HG03354 (cell line): ENCODE results near the gene LOXL1.
A peak's percentile ranks its signal among the peaks of the same experiment; 100 is the strongest.
"Not testable (repeated sequence)": the region's sequence is repeated elsewhere in the genome, so short reads cannot be mapped to it uniquely, and the experiment has no call there.

ENCODE experiments used
- ATAC-seq: cut with Tn5 transposase; IDR thresholded peaks from one replicate; pipeline ENCODE4 v1.9.1; 2021; ENCODE audit warnings: mild to moderate bottlenecking; ENCODE audit not compliant: unreplicated experiment, poor library complexity, severe bottlenecking

Gene LOXL1

GRCh38 chr15:73969151-73969759 lies 43.0 kb downstream of the LOXL1 start:
- ATAC-seq, result no peak

GRCh38 chr15:73972984-73973682 lies 46.9 kb downstream of the LOXL1 start:
- peak; percentile 62 for ATAC-seq

- not testable (repeated sequence) for ATAC-seq
These were observed 47.5 kb downstream of the LOXL1 start for GRCh38 chr15:73973683-73974200.

- not testable (repeated sequence) for ATAC-seq
These were observed 49.3 kb downstream of the LOXL1 start for GRCh38 chr15:73975440-73976125.

GRCh38 chr15:73978896-73979295 lies 52.6 kb downstream of the LOXL1 start:
- no peak for ATAC-seq

GRCh38 chr15:73979636-73980035 lies 53.4 kb downstream of the LOXL1 start:
- ATAC-seq, result no peak

- no peak for ATAC-seq
These were observed 55.5 kb downstream of the LOXL1 start for GRCh38 chr15:73981761-73982221.

GRCh38 chr15:73982222-73982962 lies 56.1 kb downstream of the LOXL1 start:
- ATAC-seq, result no peak

GRCh38 chr15:73983211-73983727 lies 57.0 kb downstream of the LOXL1 start:
- no peak for ATAC-seq

GRCh38 chr15:73983773-73984172 lies 57.5 kb downstream of the LOXL1 start:
- ATAC-seq, result no peak

GRCh38 chr15:73984208-73984979 lies 58.1 kb downstream of the LOXL1 start:
- no peak for ATAC-seq

GRCh38 chr15:73985101-73985873 lies 59.0 kb downstream of the LOXL1 start:
- no peak for ATAC-seq

GRCh38 chr15:73986055-73986775 lies 60.0 kb downstream of the LOXL1 start:
- ATAC-seq, result no peak

GRCh38 chr15:73986776-73987056 lies 60.5 kb downstream of the LOXL1 start:
- ATAC-seq, result no peak

- no peak for ATAC-seq
These were observed 61.0 kb downstream of the LOXL1 start for GRCh38 chr15:73987250-73987649.

GRCh38 chr15:73987681-73988444 lies 61.6 kb downstream of the LOXL1 start:
- no peak for ATAC-seq

- ATAC-seq, result no peak
These were observed 62.2 kb downstream of the LOXL1 start for GRCh38 chr15:73988445-73988969.
